LHCN-M2 (cell line): Measurements from ENCODE around the gene CTBS. TPM values are rescaled to one million over a fixed set of nuclear protein-coding genes. Genes with fewer than 3 reads are reported as not detected.
A peak's percentile ranks its signal among the peaks of the same experiment; 100 is the strongest.

Source experiments
- DNase-seq: peaks from one replicate; pipeline ENCODE4 v3.0.0-alpha.2; 2012; ENCODE audit warnings: low read depth
- total RNA-seq: library from RNA; depleted of rRNA; stranded (reverse); fragments of >200 nt; gene quantifications from 2 replicates; pipeline ENCODE4 v1.2.3, GENCODE V29; 2014; rRNA removed

CTBS gene
- total RNA-seq, 1 experiment from 2014 or later: 9.6 TPM

GRCh38 chr1:84506729-84507453, 67.3 kb downstream of the CTBS start:
- DNase-seq: no peak

DNA sequence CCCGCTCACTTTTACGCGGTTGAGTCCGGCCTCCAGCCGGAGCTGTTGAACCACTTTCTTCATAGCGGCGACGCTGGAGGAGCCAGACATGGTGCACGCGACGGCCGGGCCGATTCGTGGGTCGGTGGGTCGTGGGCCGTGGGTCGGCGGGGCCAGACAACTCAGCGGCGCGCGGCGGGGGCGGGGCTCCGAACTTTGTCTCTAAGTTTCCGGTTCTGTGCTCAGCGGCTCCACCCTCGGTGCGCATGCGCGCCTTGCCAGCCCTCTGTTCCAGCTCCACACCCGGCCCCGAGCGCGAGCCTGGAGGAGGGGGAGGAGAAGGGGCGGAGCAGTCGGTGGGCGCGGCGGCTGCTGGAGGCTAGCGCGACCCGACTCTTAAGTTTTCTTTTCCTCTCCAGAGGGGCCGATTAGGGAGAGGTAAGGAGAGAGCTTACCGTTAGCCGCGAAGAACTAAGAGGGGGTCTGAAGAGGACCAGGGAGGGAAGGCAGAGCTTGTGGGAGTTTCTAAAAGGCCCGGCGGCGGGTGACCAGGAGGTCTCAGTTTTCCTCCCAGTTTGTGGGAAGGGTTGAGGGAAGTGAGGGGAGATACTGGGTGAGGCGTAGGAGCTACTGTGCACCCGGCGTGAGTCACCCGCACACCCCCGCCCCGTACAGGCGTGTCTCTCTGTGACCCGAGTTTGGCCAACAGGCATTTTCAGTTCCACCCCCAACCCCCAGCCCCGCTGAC, 68.1 kb downstream of the CTBS start, which contains the start of the genes GNG5 and SPATA1:
TSS of gene GNG5 (minus strand) at position 580 of the 727 bp plus-strand sequence. CDS start at position 90, 490 bp downstream.
TSS of gene SPATA1 (plus strand) at position 385 of the 727 bp plus-strand sequence. CDS start 9,974 bp downstream, outside the sequence.
- peak; percentile 95 for DNase-seq

DNA sequence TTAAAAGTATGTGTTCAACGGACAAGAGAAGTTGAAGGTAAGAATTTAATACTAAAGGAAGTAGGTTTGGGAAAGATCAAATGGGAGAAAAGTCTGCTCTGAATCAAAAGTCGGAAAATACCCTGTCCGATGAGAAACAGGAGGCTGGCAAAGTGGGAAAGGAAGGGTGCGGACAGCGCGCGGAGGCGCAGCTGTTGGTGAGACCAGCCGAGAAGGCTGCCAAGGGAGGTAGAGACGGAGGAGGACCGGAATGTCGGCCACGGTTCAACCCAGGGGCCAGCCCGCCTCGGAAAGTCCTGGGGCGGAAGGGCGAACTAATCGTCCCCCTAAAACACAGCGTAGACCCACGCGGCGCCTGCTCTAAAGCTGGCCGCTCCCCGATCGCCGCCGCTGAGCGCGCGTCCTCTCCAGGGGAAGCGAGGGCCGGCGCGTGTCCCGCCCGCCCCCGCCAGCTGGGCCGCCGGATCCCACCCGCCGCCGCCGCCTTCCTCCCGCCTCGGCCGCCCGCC, 68.7 kb downstream of the CTBS start:
- peak; percentile 70 for DNase-seq

- DNase-seq: peak; percentile 65
These were observed 69.4 kb downstream of the CTBS start for GRCh38 chr1:84504580-84505492.

- DNase-seq: no peak
These were observed 71.3 kb downstream of the CTBS start for GRCh38 chr1:84502927-84503326.

Other genes starting within 250 kb of the CTBS start
- not detected in 2 replicates for gene DNASE2B, start 176.0 kb downstream of the CTBS start, total RNA-seq
- gene RPF1, start 95.2 kb downstream of the CTBS start, total RNA-seq: 46.4 and 46.8 TPM in 2 replicates
- gene SPATA1, start 68.1 kb downstream of the CTBS start, total RNA-seq: 0.63 TPM in 1 of 2 replicates, not detected in the other
- 54.9 and 70.8 TPM in 2 replicates for gene GNG5, start 67.9 kb downstream of the CTBS start, total RNA-seq
- gene SSX2IP, start 116.0 kb upstream of the CTBS start, total RNA-seq: 24.7 and 26.9 TPM in 2 replicates